ENCODE data around the gene ODF4.

The ODF4 gene

DNA sequence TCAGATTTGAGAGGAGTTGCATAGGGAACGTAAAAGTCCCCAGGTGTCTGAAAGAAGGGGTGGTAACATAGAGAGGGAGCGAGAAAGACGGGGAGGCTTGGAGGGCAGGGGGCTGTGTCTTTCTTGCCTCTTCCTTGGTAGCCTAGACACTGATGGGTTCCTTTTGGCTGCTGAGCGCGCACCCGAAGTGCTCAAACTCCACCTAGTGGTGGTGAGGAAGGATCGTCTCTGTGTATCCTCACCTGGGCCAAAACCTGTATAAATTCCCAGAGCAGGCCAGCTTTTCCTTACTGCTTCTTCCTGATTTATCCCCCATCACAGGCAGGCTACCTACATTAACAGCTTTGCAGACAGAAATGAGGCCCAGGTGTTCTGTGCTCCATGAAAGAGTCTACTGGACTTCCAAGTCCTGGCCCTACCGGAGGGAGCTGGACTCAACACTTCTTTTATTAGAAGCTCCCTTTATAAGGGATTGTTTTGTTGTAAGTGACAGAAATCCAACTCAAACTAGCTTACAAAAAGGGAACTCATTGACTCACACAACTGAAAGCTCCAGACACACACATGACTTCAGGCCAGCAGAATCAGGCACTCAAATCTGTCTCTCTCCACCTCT is 38.9 kb upstream of the ODF4 start:
- Histone ChIP-seq H3K9me3 (ENCODE audit: insufficient read depth, low read length, severe bottlenecking) (no peaks in the 10 kb centered on the region), H3K9ac (ENCODE audit: low read depth, low read length) (no peak overlapping the region), H2AFZ (ENCODE audit: low read depth, low read length) (peak overlapping the region; percentile 41), H4K20me1 (ENCODE audit: insufficient read depth, low read length) (no peaks in the 10 kb centered on the region), H3K36me3 (ENCODE audit: insufficient read depth, low read length) (no peaks in the 10 kb centered on the region), H3K4me3 (ENCODE audit: low read depth in 1 of 2, low read length in 2 of 2) (0 out of 4 replicates have a peak overlapping the region, but pooled peaks of 1 of the 2 experiments have one; percentile 2), H3K27me3 (ENCODE audit: insufficient read depth, low read length, poor library complexity) (no peaks in the 10 kb centered on the region), H3K79me2 (ENCODE audit: insufficient read depth, low read length) (no peaks in the 10 kb centered on the region), H3K4me1 (ENCODE audit: insufficient read depth, low read length) (peaks cover 13% of the 10 kb centered on the region), H3K4me2 (ENCODE audit: insufficient read depth, low read length) (peak overlapping the region; percentile 30), H3K27ac (ENCODE audit: low read length) (no peak overlapping the region)
- TF ChIP-seq EZH2 (IDR thresholded peaks at IDR 0.05; ENCODE audit: borderline replicate concordance, low read depth, low read length, severe bottlenecking) = no peak
- TF ChIP-seq, protein P1, sequence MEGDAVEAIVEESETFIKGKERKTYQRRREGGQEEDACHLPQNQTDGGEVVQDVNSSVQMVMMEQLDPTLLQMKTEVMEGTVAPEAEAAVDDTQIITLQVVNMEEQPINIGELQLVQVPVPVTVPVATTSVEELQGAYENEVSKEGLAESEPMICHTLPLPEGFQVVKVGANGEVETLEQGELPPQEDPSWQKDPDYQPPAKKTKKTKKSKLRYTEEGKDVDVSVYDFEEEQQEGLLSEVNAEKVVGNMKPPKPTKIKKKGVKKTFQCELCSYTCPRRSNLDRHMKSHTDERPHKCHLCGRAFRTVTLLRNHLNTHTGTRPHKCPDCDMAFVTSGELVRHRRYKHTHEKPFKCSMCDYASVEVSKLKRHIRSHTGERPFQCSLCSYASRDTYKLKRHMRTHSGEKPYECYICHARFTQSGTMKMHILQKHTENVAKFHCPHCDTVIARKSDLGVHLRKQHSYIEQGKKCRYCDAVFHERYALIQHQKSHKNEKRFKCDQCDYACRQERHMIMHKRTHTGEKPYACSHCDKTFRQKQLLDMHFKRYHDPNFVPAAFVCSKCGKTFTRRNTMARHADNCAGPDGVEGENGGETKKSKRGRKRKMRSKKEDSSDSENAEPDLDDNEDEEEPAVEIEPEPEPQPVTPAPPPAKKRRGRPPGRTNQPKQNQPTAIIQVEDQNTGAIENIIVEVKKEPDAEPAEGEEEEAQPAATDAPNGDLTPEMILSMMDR (IDR thresholded peaks at IDR 0.05; ENCODE audit: borderline replicate concordance, extremely low read depth, low read length, poor library complexity, severe bottlenecking) = peak; percentile 95
- DNase-seq = peak; percentile 72
- ATAC-seq (ENCODE audit: insufficient read depth, low read depth) = peak; percentile 96

DNA sequence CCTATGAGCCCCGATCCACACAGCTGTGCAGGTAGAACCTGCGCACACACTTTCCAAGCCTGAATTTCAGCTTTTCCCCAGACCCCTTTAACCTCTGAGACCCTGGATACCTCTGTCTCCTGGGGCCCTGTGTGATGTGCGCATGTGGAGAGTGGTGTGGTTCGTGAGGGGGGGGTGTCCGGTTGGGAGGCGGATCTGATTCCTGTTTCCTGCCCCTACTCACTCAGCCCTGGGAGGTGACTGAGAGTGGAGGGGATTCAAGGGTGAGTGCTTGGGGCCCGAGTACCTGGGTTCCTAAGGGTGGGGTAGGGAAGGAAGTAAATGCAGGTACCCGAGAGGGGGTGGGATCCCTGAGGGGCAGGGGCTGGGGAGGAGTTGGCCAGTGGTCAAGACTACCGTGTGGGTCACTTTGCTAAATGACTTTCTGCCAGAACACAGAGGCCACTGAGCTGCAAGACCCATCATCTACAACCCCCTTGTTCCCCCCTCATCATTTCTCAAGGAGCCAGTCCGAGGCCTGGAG is 29.0 kb upstream of the ODF4 start:
- peaks cover 2% of the 10 kb centered on the region for H3K27me3 ChIP-seq (ENCODE audit: insufficient read depth, low read length, poor library complexity)

DNA sequence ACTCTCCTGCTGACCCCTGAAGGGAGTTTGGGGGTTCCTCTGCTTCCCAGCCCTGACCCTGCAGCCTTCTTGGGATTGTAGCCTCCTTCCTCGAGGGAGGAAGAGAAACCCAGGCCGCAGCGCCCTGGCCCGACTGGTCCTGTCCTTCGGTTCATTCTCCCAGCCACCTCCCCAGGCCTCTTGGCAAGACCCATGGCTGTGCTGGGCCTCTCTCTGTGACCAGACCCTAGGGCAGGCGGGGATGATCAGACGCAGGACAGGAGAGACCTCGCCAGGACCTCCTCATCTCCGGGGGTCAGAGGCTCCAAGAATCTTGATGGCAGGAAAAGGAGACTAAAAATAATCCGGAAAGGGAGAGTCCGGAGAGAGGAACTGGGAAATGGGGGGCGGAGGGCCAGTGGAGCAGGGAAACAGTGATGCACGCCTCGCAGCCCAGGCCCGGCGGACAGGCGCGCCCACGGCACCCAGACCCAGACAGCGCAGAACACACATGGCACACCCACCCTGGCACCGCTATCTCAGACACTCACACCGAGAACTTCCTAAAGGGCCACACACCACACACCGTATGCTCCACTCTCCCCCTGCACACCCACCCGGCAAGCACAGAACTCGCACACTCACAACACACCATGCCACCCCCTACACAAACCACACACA is 28.4 kb upstream of the ODF4 start:
- no peaks in the 10 kb centered on the region; the same call in 1 of the 2 replicates for H4K20me1 ChIP-seq (ENCODE audit: insufficient read depth, low read length)
- H3K9ac ChIP-seq (ENCODE audit: low read depth, low read length) = no peak overlapping the region
- no peaks in the 10 kb centered on the region for H3K36me3 ChIP-seq (ENCODE audit: insufficient read depth, low read length)
- H3K79me2 ChIP-seq (ENCODE audit: insufficient read depth, low read length) = no peaks in the 10 kb centered on the region
- no peak for ATAC-seq (ENCODE audit: insufficient read depth, low read depth)
- H2AFZ ChIP-seq (ENCODE audit: low read depth, low read length) = no peak overlapping the region
- H3K27me3 ChIP-seq (ENCODE audit: insufficient read depth, low read length, poor library complexity) = peaks cover 4% of the 10 kb centered on the region
- no peak for DNase-seq
- no peak overlapping the region for H3K4me3 ChIP-seq (ENCODE audit: low read depth in 1 of 2, low read length in 2 of 2)
- H3K4me2 ChIP-seq (ENCODE audit: insufficient read depth, low read length) = no peak overlapping the region
- TF ChIP-seq EZH2 (IDR thresholded peaks at IDR 0.05; ENCODE audit: borderline replicate concordance, low read depth, low read length, severe bottlenecking) = no peak
- H3K27ac ChIP-seq (ENCODE audit: low read length) = no peak overlapping the region
- H3K4me1 ChIP-seq (ENCODE audit: insufficient read depth, low read length) = no peaks in the 10 kb centered on the region
- no peaks in the 10 kb centered on the region for H3K9me3 ChIP-seq (ENCODE audit: insufficient read depth, low read length, severe bottlenecking)

More for the DNA sequence above, 29.0 kb upstream of the ODF4 start:
- Histone ChIP-seq H3K36me3 (ENCODE audit: insufficient read depth, low read length) (no peaks in the 10 kb centered on the region), H3K9ac (ENCODE audit: low read depth, low read length) (no peak overlapping the region), H3K79me2 (ENCODE audit: insufficient read depth, low read length) (no peaks in the 10 kb centered on the region), H3K4me1 (ENCODE audit: insufficient read depth, low read length) (no peaks in the 10 kb centered on the region), H3K4me2 (ENCODE audit: insufficient read depth, low read length) (no peak overlapping the region), H2AFZ (ENCODE audit: low read depth, low read length) (no peak overlapping the region), H3K9me3 (ENCODE audit: insufficient read depth, low read length, severe bottlenecking) (no peaks in the 10 kb centered on the region), H3K27ac (ENCODE audit: low read length) (no peak overlapping the region), H4K20me1 (ENCODE audit: insufficient read depth, low read length) (no peaks in the 10 kb centered on the region; the same call in 1 of the 2 replicates), H3K4me3 (ENCODE audit: low read depth in 1 of 2, low read length in 2 of 2) (no peak overlapping the region)
- TF ChIP-seq, protein P1 (IDR thresholded peaks at IDR 0.05; ENCODE audit: borderline replicate concordance, extremely low read depth, low read length, poor library complexity, severe bottlenecking) = no peak
- TF ChIP-seq EZH2 (IDR thresholded peaks at IDR 0.05; ENCODE audit: borderline replicate concordance, low read depth, low read length, severe bottlenecking) = no peak
- DNase-seq = no peak
- ATAC-seq (ENCODE audit: insufficient read depth, low read depth) = no peak

DNA sequence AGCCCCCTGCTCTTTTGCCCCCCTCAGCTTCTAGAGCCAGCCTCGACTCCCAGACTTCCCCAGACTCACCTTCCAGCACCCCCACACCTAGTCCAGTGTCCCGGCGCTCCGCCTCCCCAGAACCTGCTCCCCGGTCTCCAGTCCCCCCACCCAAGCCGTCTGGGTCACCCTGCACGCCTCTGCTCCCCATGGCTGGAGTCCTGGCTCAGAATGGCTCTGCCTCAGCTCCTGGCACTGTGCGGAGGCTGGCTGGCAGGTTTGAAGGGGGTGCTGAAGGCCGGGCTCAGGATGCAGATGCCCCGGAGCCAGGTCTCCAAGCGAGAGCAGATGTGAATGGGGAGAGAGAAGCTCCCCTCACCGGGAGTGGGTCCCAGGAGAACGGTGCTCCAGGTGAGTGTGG is 27.4 kb upstream of the ODF4 start:
- H3K4me2 ChIP-seq (ENCODE audit: insufficient read depth, low read length) = no peak overlapping the region
- no peaks in the 10 kb centered on the region for H3K9me3 ChIP-seq (ENCODE audit: insufficient read depth, low read length, severe bottlenecking)
- no peak for TF ChIP-seq EZH2 (IDR thresholded peaks at IDR 0.05; ENCODE audit: borderline replicate concordance, low read depth, low read length, severe bottlenecking)
- TF ChIP-seq, protein P1 (IDR thresholded peaks at IDR 0.05; ENCODE audit: borderline replicate concordance, extremely low read depth, low read length, poor library complexity, severe bottlenecking) = no peak
- H3K79me2 ChIP-seq (ENCODE audit: insufficient read depth, low read length) = no peaks in the 10 kb centered on the region
- no peaks in the 10 kb centered on the region for H3K36me3 ChIP-seq (ENCODE audit: insufficient read depth, low read length)
- ATAC-seq (ENCODE audit: insufficient read depth, low read depth) (no peak), DNase-seq (no peak)
- no peak overlapping the region for H3K9ac ChIP-seq (ENCODE audit: low read depth, low read length)
- no peaks in the 10 kb centered on the region for H3K4me1 ChIP-seq (ENCODE audit: insufficient read depth, low read length)
- no peak overlapping the region for H2AFZ ChIP-seq (ENCODE audit: low read depth, low read length)
- no peak overlapping the region for H3K27ac ChIP-seq (ENCODE audit: low read length)
- no peaks in the 10 kb centered on the region; the same call in 1 of the 2 replicates for H4K20me1 ChIP-seq (ENCODE audit: insufficient read depth, low read length)
- no peak overlapping the region for H3K4me3 ChIP-seq (ENCODE audit: low read depth in 1 of 2, low read length in 2 of 2)
- peaks cover 7% of the 10 kb centered on the region for H3K27me3 ChIP-seq (ENCODE audit: insufficient read depth, low read length, poor library complexity)

All from DND-41 (cell line).